Nephron (organoid): ENCODE measurements around the gene PAPPA.
A peak's percentile ranks its signal among the peaks of the same experiment; 100 is the strongest.

ENCODE experiments used
- H3K27ac Mint-ChIP-seq, 3 experiments: 2 replicates each; pipeline ENCODE4 v1.8.0; 2020; ENCODE audit warnings: mixed read lengths in 3 of 3, mild to moderate bottlenecking in 2 of 3, moderate library complexity in 1 of 3
- H3K27me3 Mint-ChIP-seq: 2 replicates; pipeline ENCODE4 v1.8.0; 2021; ENCODE audit warnings: low read depth, mild to moderate bottlenecking, moderate library complexity, mixed read lengths
- H3K36me3 Mint-ChIP-seq: 2 replicates; pipeline ENCODE4 v1.8.0; 2020; ENCODE audit warnings: low read depth, mixed read lengths
- H3K4me1 Mint-ChIP-seq: 2 replicates; pipeline ENCODE4 v1.8.0; 2020; ENCODE audit warnings: mixed read lengths
- H3K4me3 Mint-ChIP-seq, 3 experiments: 2 replicates each; pipeline ENCODE4 v1.8.0; 2020; ENCODE audit warnings: mild to moderate bottlenecking in 3 of 3, mixed read lengths in 3 of 3, moderate library complexity in 2 of 3
- H3K9me3 Mint-ChIP-seq: 2 replicates; pipeline ENCODE4 v1.8.0; 2020; ENCODE audit warnings: mixed read lengths
- TF ChIP-seq, protein P1 (sequence below), 3 experiments: fragments of 200-600 bp; sonication (generic); IDR thresholded peaks; one replicate each; pipeline ENCODE4 v1.5.0; 2021; ENCODE audit warnings: antibody characterized with exemption in 3 of 3; ENCODE audit not compliant: unreplicated experiment in 3 of 3

Gene PAPPA

DNA sequence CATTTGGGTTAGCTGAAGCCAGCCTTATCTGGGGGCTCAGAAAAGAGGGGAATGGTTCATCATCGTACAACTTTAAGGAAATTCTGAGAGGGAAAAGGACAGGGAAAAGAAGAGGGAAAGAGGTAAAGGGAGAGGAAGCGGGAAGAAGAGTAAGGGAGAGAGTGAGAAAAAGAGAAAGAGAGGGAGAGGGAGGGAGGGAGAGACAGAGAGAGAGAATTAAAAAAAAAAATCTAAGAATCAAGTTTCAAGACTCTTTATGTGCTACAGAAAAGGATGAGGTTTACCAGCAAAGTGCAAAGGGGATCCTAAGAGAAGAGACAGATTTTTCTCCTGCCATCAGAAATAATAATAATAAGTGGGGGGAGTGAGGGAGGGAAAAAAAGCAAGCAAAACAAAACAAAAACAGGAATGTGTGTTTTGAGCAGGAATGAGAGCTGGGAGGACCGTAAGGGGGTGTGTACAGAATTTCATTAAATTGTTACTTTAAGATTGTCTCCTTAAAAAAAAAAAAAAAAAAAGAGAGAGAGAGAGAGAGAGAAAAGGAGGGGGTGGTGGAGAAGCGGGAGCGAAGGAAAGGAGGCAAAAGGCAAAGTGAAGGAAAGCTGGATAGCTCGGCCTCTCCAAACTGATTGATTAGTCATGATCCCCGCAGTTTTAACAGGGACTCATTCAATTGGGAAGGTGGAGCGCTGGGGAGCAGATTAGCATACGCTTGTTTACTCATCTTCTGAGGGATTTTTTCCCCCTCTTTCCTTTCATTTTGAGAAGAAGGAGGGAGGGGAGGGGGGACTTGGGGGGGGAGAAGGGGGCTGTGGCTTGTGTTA, 438 bp upstream of the PAPPA start:
- Mint-ChIP-seq H3K4me3 (peak overlapping the region; percentile 88 to 90 (median 88)), H3K9me3 (no peaks in the 10 kb centered on the region), H3K27me3 (peaks cover 64% of the 10 kb centered on the region), H3K36me3 (no peaks in the 10 kb centered on the region), H3K4me1 (peaks cover 45% of the 10 kb centered on the region), H3K27ac (peak overlapping the region; percentile 24 to 91 (median 83))
- TF ChIP-seq, protein P1, sequence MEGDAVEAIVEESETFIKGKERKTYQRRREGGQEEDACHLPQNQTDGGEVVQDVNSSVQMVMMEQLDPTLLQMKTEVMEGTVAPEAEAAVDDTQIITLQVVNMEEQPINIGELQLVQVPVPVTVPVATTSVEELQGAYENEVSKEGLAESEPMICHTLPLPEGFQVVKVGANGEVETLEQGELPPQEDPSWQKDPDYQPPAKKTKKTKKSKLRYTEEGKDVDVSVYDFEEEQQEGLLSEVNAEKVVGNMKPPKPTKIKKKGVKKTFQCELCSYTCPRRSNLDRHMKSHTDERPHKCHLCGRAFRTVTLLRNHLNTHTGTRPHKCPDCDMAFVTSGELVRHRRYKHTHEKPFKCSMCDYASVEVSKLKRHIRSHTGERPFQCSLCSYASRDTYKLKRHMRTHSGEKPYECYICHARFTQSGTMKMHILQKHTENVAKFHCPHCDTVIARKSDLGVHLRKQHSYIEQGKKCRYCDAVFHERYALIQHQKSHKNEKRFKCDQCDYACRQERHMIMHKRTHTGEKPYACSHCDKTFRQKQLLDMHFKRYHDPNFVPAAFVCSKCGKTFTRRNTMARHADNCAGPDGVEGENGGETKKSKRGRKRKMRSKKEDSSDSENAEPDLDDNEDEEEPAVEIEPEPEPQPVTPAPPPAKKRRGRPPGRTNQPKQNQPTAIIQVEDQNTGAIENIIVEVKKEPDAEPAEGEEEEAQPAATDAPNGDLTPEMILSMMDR (IDR thresholded peaks at IDR 0.05; ENCODE audit: unreplicated experiment in 3 of 3): no peak

DNA sequence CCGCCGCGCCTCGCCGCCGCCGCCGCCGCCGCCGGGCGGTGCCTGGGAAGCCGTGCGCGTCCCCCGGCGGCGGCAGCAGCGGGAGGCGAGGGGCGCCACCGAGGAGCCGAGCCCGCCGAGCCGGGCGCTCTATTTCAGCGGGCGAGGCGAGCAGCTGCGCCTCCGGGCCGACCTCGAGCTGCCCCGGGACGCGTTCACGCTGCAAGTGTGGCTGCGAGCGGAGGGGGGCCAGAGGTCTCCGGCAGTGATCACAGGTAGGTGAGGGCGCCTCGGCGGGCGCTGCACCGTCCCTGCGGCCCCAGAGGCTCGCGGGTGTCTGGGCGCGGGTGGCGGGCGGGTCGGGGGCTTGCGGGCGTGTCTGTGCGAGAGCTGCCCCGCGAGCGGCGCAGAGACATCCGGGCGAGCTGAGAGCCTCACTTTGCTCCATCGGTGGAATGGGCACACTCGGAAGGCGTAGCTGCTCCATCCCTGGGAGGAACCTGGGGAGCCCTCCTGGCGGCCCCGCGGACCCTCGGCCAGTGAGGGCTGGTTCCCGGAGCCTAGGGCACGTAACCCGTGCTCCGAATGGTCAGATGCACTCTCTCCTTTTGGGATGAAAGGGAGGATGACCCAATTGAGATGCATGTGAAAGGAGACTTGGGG, 864 bp downstream of the PAPPA start:
- Mint-ChIP-seq H3K4me3 (peak overlapping the region; percentile 81 to 89 (median 85)), H3K4me1 (peaks cover 47% of the 10 kb centered on the region), H3K27ac (peak overlapping the region in 2 of 3 experiments; percentile 82 to 85), H3K36me3 (no peaks in the 10 kb centered on the region), H3K27me3 (peaks cover 75% of the 10 kb centered on the region), H3K9me3 (no peaks in the 10 kb centered on the region)
- TF ChIP-seq, protein P1 (IDR thresholded peaks at IDR 0.05; ENCODE audit: unreplicated experiment in 3 of 3): no peak

DNA sequence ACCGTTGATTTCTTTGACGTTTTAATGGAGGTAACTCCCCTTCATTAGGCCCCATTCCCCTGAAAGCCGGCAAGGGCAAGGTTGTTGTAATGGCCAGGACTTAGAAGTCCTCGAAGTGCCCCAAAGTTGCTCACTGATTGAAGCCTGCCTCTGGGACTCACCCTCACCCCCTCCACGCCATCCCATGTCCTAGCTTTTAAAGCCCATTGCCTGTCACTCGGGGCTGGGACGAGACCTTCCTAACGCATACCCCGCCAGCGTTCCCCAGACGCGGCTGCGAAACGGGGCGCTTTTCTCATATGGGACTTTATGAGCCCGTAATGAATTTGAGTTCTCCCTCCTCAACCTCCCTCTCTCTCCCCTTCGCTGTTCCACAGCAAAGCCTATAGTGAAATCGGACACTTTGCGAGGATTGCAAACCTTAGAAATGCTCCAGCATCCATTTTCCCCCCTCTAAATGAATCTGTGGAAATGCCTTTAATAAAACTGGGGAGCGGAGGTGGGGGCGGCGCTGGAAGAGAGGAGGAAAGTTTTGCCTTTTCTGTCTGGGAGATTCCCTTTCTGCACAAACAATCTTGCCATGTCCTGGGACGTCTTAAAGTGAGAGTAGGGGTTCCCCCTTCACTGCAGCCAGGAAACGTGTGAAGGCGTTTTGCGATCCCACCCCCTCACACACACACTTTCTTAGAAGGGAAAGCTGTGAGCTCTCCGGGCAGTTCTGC, 1.5 kb downstream of the PAPPA start:
- Mint-ChIP-seq H3K4me1 (peaks cover 47% of the 10 kb centered on the region), H3K4me3 (peak overlapping the region; percentile 81 to 89 (median 85)), H3K27ac (peak overlapping the region; percentile 27 to 85 (median 82)), H3K9me3 (no peaks in the 10 kb centered on the region), H3K36me3 (no peaks in the 10 kb centered on the region), H3K27me3 (peaks cover 75% of the 10 kb centered on the region)
- TF ChIP-seq, protein P1 (IDR thresholded peaks at IDR 0.05; ENCODE audit: unreplicated experiment in 3 of 3): no peak

DNA sequence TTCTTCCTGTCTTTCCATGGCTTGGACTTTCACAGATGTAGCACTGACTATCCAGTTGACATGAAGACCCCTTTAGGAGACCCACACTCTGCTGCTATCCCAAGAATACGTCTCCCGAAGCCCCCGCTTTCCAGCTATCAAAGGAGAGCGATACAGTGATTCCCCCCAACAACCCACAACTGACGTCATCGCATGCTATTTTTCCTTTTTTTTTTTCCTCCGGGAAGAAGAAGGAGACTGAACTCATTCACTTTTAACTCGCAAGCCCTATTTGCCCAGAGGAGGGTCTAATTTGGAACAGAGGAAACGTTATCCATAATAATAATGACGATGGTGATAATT, 2.1 kb downstream of the PAPPA start:
- peak overlapping the region; percentile 27 to 85 (median 82) for H3K27ac Mint-ChIP-seq
- no peaks in the 10 kb centered on the region for H3K9me3 Mint-ChIP-seq
- H3K4me3 Mint-ChIP-seq: peak overlapping the region; percentile 81 to 89 (median 85)
- TF ChIP-seq, protein P1 (IDR thresholded peaks at IDR 0.05; ENCODE audit: unreplicated experiment in 3 of 3): no peak
- no peaks in the 10 kb centered on the region for H3K36me3 Mint-ChIP-seq
- peaks cover 75% of the 10 kb centered on the region for H3K27me3 Mint-ChIP-seq
- H3K4me1 Mint-ChIP-seq: peaks cover 47% of the 10 kb centered on the region

DNA sequence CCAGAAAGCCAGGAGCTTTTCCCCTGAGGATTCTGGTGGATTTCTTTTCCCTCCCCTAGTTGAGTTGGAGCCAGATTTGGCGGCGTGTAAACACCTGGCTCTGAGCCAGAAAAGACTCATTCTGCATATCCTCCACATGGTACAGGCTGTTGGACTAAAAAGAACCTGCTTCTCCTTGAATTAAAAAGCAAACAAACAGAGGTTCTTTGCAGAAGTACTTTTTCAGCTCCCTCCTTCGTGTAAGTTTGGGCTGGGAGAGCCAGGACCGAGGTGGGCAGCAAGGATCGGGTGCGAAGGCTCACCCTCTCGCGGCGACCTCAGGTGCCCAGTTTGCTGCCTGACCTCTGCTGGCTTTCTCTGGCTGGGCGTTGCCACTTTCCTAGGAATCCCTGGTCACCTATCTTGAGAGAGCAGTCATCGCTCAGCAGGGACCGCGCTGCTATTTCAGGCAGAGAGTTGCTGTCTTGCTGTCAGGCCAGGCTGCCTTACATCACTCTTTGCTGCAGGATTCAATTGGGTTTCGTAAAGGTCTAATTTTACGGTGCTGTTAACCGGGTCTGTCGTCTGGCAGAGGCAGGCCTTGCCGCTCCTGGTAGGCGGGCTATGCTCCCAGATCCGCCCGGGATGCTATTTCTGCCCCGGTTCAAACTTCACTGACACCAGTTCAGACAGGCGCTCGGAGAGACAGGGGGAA, 3.2 kb downstream of the PAPPA start:
- H3K4me1 Mint-ChIP-seq: peaks cover 47% of the 10 kb centered on the region
- H3K27ac Mint-ChIP-seq: peak overlapping the region; percentile 65 to 90 (median 77)
- H3K9me3 Mint-ChIP-seq: no peaks in the 10 kb centered on the region
- TF ChIP-seq, protein P1 (IDR thresholded peaks at IDR 0.05; ENCODE audit: unreplicated experiment in 3 of 3): no peak
- H3K27me3 Mint-ChIP-seq: peaks cover 84% of the 10 kb centered on the region
- H3K4me3 Mint-ChIP-seq: peak overlapping the region; percentile 68 to 77 (median 71)
- no peaks in the 10 kb centered on the region for H3K36me3 Mint-ChIP-seq
